ENCODE data around the gene MYT1. TPM values are rescaled to one million over a fixed set of nuclear protein-coding genes. Genes with fewer than 3 reads are reported as not detected.
"Not testable (repeated sequence)": the region's sequence is repeated elsewhere in the genome, so short reads cannot be mapped to it uniquely, and the experiment has no call there.

Gene MYT1
- total RNA-seq, 2 donors from 2014 or later = 2.4 to 4.5 TPM

DNA sequence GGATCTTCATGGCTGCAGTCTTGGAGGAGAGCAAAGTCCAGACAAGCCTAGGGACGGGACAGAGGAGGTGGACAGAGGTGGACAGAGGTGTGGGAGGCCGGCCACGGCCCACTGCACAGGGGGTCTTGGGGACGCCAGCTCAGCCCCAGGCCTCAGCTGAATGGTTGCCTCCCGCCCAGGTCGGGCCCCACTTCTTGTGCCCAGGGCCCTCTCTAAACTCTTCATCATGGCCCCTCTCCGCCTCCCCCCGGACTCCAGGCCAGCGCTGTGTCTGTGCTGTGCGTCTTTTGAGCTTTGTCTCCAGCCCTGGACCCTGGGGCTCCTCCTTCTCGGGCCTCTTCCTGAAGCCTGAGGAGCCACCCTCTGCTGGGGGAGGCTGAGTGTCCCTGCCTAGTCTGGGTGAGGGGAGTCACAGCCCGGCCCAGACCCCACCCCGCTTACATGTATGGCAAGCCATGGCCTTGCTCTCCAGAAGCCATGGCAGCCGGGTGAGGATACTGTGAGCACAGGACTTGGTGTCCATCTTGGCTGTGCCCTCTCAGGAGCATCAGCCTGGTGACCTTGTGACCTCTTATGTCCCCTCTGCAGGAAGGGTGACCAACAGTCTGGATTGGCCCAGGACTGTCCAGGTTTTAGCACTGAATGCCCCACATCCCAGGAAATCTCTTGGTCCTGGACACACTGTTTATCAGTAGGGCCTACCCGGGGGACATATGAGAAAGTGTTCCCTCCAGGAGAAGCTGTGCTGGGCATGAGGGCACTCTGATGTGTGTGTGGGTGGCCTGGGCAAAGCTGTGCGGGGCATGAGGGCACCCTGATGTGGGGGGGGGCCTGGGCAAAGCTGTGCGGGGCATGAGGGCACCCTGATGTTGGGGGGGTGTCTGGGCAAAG lies 47.5 kb upstream of the MYT1 start:
- no peaks in the 10 kb centered on the region for H3K4me1 ChIP-seq (ENCODE audit: control insufficient read depth, insufficient read depth, low read length)
- no peak overlapping the region for H3K4me3 ChIP-seq (ENCODE audit: low read length)
- Mint-ChIP-seq H3K4me3 (no peak overlapping the region), H3K36me3 (ENCODE audit: low read depth) (no peaks in the 10 kb centered on the region), H3K27ac (no peak overlapping the region), H3K4me1 (no peaks in the 10 kb centered on the region), H3K9me3 (no peaks in the 10 kb centered on the region), H3K27me3 (ENCODE audit: insufficient read depth) (peaks cover 3% of the 10 kb centered on the region)
- DNase-seq = peak; percentile 34
- H3K9ac ChIP-seq (ENCODE audit: extremely low read depth, low read length, poor library complexity, severe bottlenecking) = no peak overlapping the region
- no peaks in the 10 kb centered on the region for H3K36me3 ChIP-seq (ENCODE audit: control insufficient read depth, insufficient read depth, low read length)
- H3K9me3 ChIP-seq (ENCODE audit: control insufficient read depth, low read length) = no peaks in the 10 kb centered on the region
- H3K27me3 ChIP-seq (ENCODE audit: control insufficient read depth, insufficient read depth, low read length, poor library complexity, severe bottlenecking) = peaks cover 6% of the 10 kb centered on the region
- no peak overlapping the region for H3K27ac ChIP-seq (ENCODE audit: low read depth, low read length)
- TF ChIP-seq, protein P1, sequence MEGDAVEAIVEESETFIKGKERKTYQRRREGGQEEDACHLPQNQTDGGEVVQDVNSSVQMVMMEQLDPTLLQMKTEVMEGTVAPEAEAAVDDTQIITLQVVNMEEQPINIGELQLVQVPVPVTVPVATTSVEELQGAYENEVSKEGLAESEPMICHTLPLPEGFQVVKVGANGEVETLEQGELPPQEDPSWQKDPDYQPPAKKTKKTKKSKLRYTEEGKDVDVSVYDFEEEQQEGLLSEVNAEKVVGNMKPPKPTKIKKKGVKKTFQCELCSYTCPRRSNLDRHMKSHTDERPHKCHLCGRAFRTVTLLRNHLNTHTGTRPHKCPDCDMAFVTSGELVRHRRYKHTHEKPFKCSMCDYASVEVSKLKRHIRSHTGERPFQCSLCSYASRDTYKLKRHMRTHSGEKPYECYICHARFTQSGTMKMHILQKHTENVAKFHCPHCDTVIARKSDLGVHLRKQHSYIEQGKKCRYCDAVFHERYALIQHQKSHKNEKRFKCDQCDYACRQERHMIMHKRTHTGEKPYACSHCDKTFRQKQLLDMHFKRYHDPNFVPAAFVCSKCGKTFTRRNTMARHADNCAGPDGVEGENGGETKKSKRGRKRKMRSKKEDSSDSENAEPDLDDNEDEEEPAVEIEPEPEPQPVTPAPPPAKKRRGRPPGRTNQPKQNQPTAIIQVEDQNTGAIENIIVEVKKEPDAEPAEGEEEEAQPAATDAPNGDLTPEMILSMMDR (conservative IDR thresholded peaks at IDR 0.05) = no peak
- 84 to 97% methylated on average over 4 to 17 of the region's 17 CpGs for WGBS, 2 experiments (ENCODE audit: insufficient coverage in 1 of 2, insufficient read length in 1 of 2)

DNA sequence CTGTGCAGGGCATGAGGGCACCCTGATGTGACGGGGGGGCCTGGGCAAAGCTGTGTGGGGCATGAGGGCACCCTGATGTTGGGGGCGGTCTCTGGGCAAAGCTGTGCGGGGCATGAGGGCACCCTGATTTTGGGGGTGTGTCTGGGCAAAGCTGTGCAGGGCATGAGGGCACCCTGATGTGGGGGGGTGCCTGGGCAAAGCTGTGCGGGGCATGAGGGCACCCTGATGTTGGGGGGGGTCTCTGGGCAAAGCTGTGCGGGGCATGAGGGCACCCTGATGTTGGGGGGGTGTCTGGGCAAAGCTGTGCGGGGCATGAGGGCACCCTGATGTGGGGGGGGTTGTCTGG lies 46.8 kb upstream of the MYT1 start:
- H3K27ac ChIP-seq (ENCODE audit: low read depth, low read length); H3K4me1 Mint-ChIP-seq; H3K4me3 Mint-ChIP-seq; DNase-seq; H3K36me3 Mint-ChIP-seq (ENCODE audit: low read depth); H3K27ac Mint-ChIP-seq; H3K9me3 ChIP-seq (ENCODE audit: control insufficient read depth, low read length); H3K36me3 ChIP-seq (ENCODE audit: control insufficient read depth, insufficient read depth, low read length); H3K9ac ChIP-seq (ENCODE audit: extremely low read depth, low read length, poor library complexity, severe bottlenecking); H3K4me1 ChIP-seq (ENCODE audit: control insufficient read depth, insufficient read depth, low read length); H3K27me3 Mint-ChIP-seq (ENCODE audit: insufficient read depth); H3K9me3 Mint-ChIP-seq; H3K4me3 ChIP-seq (ENCODE audit: low read length): not testable (repeated sequence)
- WGBS, 2 experiments (ENCODE audit: insufficient coverage in 1 of 2, insufficient read length in 1 of 2) = no CpG with 5 or more reads among the region's 6 CpGs
- peaks cover 10% of the 10 kb centered on the region for H3K27me3 ChIP-seq (ENCODE audit: control insufficient read depth, insufficient read depth, low read length, poor library complexity, severe bottlenecking)

DNA sequence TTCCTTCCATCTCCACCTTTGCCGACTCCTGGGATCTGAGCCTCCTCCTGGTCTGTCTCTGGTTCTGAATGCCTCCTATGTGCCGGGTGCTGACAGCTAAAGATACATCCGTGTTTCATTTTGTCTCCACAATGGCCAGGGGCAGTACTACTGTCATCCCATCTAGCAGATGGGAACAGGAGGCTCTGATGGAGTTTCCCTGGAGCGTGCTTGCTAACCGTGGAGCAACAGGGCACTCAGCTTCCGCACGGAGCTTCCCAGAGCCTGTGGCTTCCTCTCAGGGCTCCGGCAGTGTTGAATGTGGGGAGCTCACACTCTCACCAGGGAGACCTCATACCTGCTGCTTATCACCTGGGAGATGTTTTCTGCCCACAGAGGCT lies 45.0 kb upstream of the MYT1 start:
- Mint-ChIP-seq H3K27me3 (ENCODE audit: insufficient read depth) (peaks cover 26% of the 10 kb centered on the region), H3K4me1 (no peaks in the 10 kb centered on the region), H3K27ac (no peak overlapping the region), H3K36me3 (ENCODE audit: low read depth) (no peaks in the 10 kb centered on the region), H3K9me3 (no peaks in the 10 kb centered on the region), H3K4me3 (no peak overlapping the region)
- Histone ChIP-seq H3K27me3 (ENCODE audit: control insufficient read depth, insufficient read depth, low read length, poor library complexity, severe bottlenecking) (peaks cover 29% of the 10 kb centered on the region), H3K4me3 (ENCODE audit: low read length) (no peak overlapping the region), H3K4me1 (ENCODE audit: control insufficient read depth, insufficient read depth, low read length) (no peaks in the 10 kb centered on the region), H3K9me3 (ENCODE audit: control insufficient read depth, low read length) (no peaks in the 10 kb centered on the region), H3K36me3 (ENCODE audit: control insufficient read depth, insufficient read depth, low read length) (no peaks in the 10 kb centered on the region), H3K27ac (ENCODE audit: low read depth, low read length) (no peak overlapping the region), H3K9ac (ENCODE audit: extremely low read depth, low read length, poor library complexity, severe bottlenecking) (no peak overlapping the region)
- 80 to 89% methylated on average over 8 of the region's 8 CpGs for WGBS, 2 experiments (ENCODE audit: insufficient coverage in 1 of 2, insufficient read length in 1 of 2)
- TF ChIP-seq, protein P1 (conservative IDR thresholded peaks at IDR 0.05) = no peak
- peak; percentile 43 for DNase-seq

All from endodermal cell (in vitro differentiated cells).